Astrocyte (in vitro differentiated cells and primary cell): ENCODE data around the gene IGF1R.

Source experiments
- EZH2 ChIP-seq: IDR thresholded peaks from 2 replicates; pipeline ENCODE4 v1.6.1; 2012; ENCODE audit warnings: mild to moderate bottlenecking, low read length, inconsistent platforms; ENCODE audit not compliant: insufficient read depth
- TF ChIP-seq, protein P1 (sequence below): IDR thresholded peaks from 2 replicates; pipeline ENCODE4 v1.5.1; 2011; ENCODE audit warnings: low read depth, mild to moderate bottlenecking, inconsistent platforms, low read length, moderate library complexity; ENCODE audit not compliant: insufficient read depth

DNA sequence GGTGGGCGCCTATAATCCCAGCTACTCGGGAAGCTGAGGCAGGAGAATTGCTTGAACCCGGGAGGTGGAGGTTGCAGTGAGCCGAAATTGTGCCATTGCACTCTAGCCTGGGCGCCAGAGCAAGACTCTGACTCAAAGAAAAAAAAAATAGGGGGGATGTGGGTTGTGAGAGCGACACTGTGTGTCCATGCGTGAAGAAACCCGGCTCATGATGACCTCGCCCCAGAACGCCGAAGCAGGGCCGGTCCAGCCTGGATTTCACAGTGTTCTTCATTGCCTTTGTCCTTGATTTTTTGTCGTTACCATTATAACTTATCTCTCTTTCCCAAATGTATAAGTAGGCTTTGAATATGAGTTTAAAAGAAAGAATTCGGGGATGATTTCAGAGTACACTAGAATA lies 230.5 kb downstream of the IGF1R start:
- TF ChIP-seq, protein P1, sequence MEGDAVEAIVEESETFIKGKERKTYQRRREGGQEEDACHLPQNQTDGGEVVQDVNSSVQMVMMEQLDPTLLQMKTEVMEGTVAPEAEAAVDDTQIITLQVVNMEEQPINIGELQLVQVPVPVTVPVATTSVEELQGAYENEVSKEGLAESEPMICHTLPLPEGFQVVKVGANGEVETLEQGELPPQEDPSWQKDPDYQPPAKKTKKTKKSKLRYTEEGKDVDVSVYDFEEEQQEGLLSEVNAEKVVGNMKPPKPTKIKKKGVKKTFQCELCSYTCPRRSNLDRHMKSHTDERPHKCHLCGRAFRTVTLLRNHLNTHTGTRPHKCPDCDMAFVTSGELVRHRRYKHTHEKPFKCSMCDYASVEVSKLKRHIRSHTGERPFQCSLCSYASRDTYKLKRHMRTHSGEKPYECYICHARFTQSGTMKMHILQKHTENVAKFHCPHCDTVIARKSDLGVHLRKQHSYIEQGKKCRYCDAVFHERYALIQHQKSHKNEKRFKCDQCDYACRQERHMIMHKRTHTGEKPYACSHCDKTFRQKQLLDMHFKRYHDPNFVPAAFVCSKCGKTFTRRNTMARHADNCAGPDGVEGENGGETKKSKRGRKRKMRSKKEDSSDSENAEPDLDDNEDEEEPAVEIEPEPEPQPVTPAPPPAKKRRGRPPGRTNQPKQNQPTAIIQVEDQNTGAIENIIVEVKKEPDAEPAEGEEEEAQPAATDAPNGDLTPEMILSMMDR, result no peak
- TF ChIP-seq EZH2, result no peak
